D721Med (cell line): ENCODE results near the gene SQSTM1.
"Not testable (repeated sequence)": the region's sequence is repeated elsewhere in the genome, so short reads cannot be mapped to it uniquely, and the experiment has no call there.

Source experiments
- DNase-seq: peaks from one replicate; pipeline ENCODE4 v3.0.0; 2011; ENCODE audit warnings: low spot score; ENCODE audit not compliant: insufficient read length
- FAIRE-seq: peaks from 2 replicates; lab custom pipeline; 2011; peaks lifted over from hg19 to GRCh38; lab: Jason Lieb, UNC
- CTCF ChIP-seq: IDR thresholded peaks from 2 replicates; pipeline ENCODE4 v1.5.1; 2012; ENCODE audit warnings: mild to moderate bottlenecking, control low read depth; ENCODE audit not compliant: insufficient read depth; ENCODE audit errors: missing control alignments

Gene SQSTM1

DNA sequence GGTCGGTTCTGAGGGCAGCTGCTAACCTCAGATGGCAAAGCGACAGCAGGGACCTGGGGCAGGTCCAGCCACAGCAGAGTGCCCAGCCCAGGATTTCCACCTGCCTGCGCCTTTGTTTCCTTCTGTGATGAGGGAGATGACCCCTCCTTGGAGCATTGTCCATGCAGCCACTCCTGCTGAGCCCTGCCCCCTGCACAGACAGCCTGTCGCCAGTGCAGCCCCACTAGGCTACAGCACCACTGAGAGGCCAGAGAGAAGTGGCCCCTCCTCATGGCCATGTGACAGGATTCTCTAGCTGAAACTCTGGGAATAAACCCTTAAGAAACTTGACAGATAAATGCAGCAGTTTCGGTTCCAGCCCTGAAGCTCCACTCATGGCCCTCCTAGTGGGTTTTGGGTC is 48.4 kb downstream of the SQSTM1 start:
- TF ChIP-seq CTCF, result no peak
- no peak for FAIRE-seq
- DNase-seq, result peak; percentile 10

- FAIRE-seq, result no peak
- TF ChIP-seq CTCF, result no peak
- DNase-seq, result peak; percentile 10
These were observed 49.1 kb downstream of the SQSTM1 start for GRCh38 chr5:179869641-179870402.

DNA sequence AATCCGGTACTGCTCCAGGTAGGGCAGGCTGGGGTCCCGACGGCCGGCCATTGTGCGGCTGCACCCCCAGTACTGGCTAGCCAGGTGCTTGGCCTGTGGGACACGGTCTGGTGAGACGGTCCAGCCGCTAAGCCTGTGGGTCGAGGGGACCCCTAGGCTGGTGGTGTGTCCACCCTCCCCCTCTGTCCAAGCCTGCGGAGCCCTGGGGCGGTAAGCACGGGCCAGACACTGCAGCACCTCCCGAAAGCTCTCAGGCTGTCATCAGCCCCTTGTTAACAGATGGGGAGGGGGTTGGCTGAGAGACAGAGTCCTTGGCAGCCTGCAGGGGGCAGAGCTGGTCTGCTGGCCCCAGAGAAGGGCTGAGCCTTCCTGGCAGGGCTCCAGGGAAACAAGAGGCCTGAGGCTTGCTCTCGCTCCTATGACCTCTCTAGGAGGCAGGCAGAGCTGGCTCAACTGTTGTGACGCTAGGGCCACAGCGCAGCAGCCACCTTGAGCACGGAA is 49.7 kb downstream of the SQSTM1 start:
- FAIRE-seq, result no peak
- peak; percentile 13 for DNase-seq

DNA sequence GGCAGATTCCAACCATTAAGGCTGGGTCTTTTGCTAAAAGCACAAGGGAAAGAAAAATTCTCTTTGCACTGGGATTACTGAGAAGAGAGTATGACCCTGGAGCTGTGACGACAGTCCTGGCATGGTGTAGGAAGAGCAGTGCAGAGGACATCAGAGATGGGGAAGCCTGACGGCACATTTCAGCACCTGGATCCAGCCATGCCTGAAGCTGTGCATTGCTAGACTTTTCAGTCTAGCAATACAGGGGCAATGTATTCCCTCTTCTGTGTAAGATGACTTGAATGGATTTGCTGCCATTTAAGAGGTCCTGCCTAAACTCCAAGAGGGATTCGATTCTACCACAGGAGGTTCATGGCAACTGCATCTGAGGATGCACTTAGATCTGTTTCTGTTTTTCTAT is 50.2 kb downstream of the SQSTM1 start:
- TF ChIP-seq CTCF, result no peak
- DNase-seq, result no peak
- no peak for FAIRE-seq

More for the DNA sequence above, 49.7 kb downstream of the SQSTM1 start:
- no peak for TF ChIP-seq CTCF

DNA sequence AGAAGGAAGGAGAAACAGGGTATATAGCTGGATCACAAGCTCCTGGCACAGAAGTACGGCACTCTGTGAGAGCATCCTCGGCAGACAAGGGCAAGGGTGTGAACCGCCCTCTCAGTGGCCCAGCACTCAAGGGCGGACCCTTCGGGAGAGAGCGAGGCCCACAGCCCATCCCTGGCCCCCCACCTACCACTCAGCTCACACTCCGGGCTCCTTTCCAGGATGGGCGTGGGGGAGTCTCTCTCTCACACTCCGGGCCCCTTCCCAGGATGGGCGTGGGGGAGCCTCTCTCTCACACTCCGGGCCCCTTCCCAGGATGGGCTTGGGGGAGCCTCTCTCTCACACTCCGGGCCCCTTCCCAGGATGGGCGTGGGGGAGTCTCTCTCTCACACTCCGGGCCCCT is 50.8 kb downstream of the SQSTM1 start:
- FAIRE-seq, result not testable (repeated sequence)

DNA sequence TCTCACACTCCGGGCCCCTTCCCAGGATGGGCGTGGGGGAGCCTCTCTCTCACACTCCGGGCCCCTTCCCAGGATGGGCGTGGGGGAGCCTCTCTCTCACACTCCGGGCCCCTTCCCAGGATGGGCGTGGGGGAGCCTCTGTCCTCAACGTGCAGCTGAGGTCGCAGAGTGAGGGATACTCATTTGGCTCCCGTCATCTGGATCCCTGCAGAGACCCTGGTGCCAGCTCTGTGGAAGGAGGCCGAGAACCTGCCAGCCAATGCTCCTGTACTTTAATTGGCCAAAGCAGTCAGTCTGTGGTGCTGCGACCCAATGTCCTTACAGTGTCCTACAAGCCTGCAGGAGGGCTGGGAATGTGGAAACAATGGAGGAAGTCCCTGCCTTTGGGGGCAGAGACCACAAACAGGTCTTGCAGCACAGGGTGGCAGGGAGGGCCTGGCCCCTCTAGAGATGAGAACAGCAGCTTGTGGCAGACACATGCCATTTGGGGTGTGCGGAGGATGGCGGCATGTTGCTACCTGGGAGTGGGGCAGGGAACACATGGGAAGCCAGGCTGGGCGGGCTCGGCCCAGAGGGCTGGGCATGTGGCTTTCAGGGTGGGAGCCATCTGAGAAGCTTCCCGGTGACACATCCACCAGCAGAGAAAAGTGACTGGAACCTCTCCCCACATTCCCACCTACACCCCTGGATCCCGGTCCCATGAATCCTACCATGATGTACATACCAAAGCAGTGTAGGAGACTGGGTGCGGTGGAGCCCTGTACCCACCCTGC is 51.5 kb downstream of the SQSTM1 start:
- FAIRE-seq (no peak), DNase-seq (peak; percentile 13)
- TF ChIP-seq CTCF, result no peak

More for the DNA sequence above, 50.8 kb downstream of the SQSTM1 start:
- DNase-seq, result not testable (repeated sequence)

DNA sequence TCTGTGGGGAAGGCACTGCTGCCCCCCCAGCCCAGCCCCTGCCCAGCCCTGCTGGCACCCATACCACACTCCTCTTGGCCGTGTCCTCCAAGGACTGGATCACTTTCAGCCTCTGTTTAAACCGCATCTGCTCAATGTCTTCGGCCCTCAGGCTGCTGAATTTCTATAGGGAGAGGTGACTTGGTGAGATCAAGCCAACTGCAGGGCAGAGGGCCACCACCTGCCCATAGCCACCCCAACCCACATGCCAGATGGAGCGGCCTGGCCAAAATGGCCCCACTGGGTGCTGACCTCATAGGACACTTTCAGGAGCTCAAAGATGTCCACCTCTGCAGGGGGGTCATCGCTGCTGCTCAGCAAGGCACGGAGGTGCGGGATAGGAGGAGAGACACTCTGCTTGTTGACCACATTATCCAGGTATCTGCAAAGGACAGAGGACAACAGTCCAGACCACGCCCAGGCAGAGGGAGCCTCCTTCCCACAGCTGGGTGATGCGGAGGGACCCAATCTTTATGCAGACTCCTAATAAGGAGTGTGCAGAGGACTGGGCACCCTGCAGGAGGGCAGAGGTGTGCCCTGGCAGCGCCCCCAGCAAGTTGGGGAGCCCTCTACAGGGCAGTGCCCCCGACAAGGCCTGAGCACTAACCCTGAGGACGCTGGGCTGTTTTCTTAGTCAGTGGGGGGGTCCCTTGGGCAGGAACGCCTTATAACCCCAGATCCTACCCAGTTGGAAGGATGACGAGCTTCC is 52.3 kb downstream of the SQSTM1 start:
- DNase-seq, result peak; percentile 8
- FAIRE-seq, result no peak
- TF ChIP-seq CTCF, result no peak
